Small intestine (tissue), 7 donors: ENCODE data around the gene OR10H3. TPM values are rescaled to one million over a fixed set of nuclear protein-coding genes. Genes with fewer than 3 reads are reported as not detected.
"Not testable (repeated sequence)": the region's sequence is repeated elsewhere in the genome, so short reads cannot be mapped to it uniquely, and the experiment has no call there.

ENCODE experiments used
- DNase-seq, 2 donors: peaks; one replicate each; pipeline versions ENCODE4 v3.0.0 to v3.0.0-alpha.2; 2013
- FAIRE-seq: peaks from 2 replicates; lab custom pipeline; 2012; peaks lifted over from hg19 to GRCh38; lab: Jason Lieb, UNC
- H3K27ac ChIP-seq, 3 donors: one replicate each; pipeline ENCODE4 v1.5.1; 2013; ENCODE audit warnings: low read length in 2 of 3, mild to moderate bottlenecking in 2 of 3, control low read depth in 1 of 3, inconsistent platforms in 1 of 3, low read depth in 1 of 3, moderate library complexity in 1 of 3
- H3K27me3 ChIP-seq, 3 donors: one replicate each; pipeline ENCODE4 v1.6.1; 2013; ENCODE audit warnings: low read length in 3 of 3, inconsistent platforms in 1 of 3; ENCODE audit not compliant: control insufficient read depth in 3 of 3, insufficient read depth in 3 of 3
- H3K36me3 ChIP-seq, 3 donors: one replicate each; pipeline ENCODE4 v1.6.1; 2013; ENCODE audit warnings: low read length in 3 of 3, inconsistent platforms in 1 of 3, low read depth in 1 of 3, mild to moderate bottlenecking in 1 of 3, moderate library complexity in 1 of 3; ENCODE audit not compliant: control insufficient read depth in 3 of 3, insufficient read depth in 2 of 3
- H3K4me1 ChIP-seq, 3 donors: one replicate each; pipeline ENCODE4 v1.6.1; 2013; ENCODE audit warnings: low read length in 2 of 3, inconsistent platforms in 1 of 3, low read depth in 1 of 3, mild to moderate bottlenecking in 1 of 3, moderate library complexity in 1 of 3; ENCODE audit not compliant: control insufficient read depth in 3 of 3, insufficient read depth in 2 of 3
- H3K4me3 ChIP-seq, 3 donors: one replicate each; pipeline ENCODE4 v1.5.1; 2013; ENCODE audit warnings: low read length in 3 of 3, control low read depth in 1 of 3, inconsistent platforms in 1 of 3, low read depth in 1 of 3, mild to moderate bottlenecking in 1 of 3, moderate library complexity in 1 of 3
- H3K9me3 ChIP-seq, 2 donors: one replicate each; pipeline ENCODE4 v1.6.1; 2013; ENCODE audit warnings: low read depth in 1 of 2, low read length in 1 of 2; ENCODE audit not compliant: control insufficient read depth in 2 of 2, insufficient read depth in 1 of 2
- WGBS, 3 donors: extraction: QIAGEN DNeasy Blood & Tissue Kit; methylation state at CpG; one replicate each; pipeline ENCODE4 v1.1.7; 2013; 5-methylcytosine and 5-hydroxymethylcytosine counted together
- polyA plus RNA-seq, 4 donors: library from polyadenylated mRNA; stranded (reverse) in 3 of 4; unstranded in 1 of 4; fragments of 200-250 nt in 3 of 4; fragments of 120-200 nt in 1 of 4; gene quantifications; one replicate each; pipeline versions ENCODE4 v1.2.1 to v1.2.3, GENCODE V29; 2013
- donor health status: healthy with polysubstance abuse.
- donor health status: control.
- donor health status: control.
- donor health status: Bipolar disorder and iron deficiency.
- donor health status: healthy.

Gene OR10H3
- polyA plus RNA-seq, 4 donors: not detected

DNA sequence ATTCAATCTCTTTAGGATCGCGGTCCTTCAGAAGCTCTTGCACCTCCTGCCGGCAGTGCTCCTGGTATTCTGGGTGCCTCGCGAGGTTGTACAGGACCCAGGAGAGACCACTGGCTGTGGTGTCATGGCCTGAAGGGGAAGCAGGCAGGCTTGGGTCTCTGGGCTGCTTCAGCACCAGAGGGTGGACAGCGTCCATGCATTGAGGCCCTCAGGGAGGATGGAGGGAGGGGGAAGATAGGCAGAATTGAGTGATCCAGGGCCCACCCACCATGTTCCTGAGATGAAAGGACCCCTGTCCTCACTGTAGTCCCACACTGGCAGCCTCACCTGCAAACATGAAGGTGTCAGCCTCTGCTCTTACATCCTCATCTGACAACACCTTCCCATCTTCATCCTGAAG is 31.8 kb downstream of the OR10H3 start:
- Histone ChIP-seq H3K4me1 (no peaks in the 10 kb centered on the region), H3K36me3 (no peaks in the 10 kb centered on the region), H3K27ac (no peak overlapping the region), H3K4me3 (no peak overlapping the region), H3K27me3 (no peaks in the 10 kb centered on the region), H3K9me3 (no peaks in the 10 kb centered on the region)
- 37 to 39% (median 39%) methylated on average over 6 of the region's 6 CpGs for WGBS, 3 donors
- DNase-seq: no peak
- no peak for FAIRE-seq

DNA sequence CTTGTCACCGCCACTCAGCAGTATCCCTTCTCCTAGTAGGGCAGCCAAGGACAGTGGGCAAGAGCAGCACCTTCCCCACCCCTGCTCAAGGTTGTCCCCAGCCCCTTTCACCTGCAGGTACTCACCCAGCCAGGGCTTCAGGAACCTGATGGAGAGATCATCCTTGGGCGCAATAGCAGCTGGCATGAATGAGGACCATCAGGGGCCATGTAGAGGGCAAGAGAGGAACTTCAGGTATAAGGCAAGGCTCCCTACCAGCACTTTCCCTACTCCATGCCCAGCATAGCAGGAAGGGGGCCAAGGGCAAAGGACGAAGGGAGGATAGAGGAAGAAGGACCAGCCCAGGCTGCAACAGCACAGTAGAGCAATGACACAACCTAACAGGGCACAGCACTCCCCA is 36.4 kb downstream of the OR10H3 start:
- not testable (repeated sequence) for H3K27me3 ChIP-seq, H3K27ac ChIP-seq, H3K36me3 ChIP-seq, H3K4me1 ChIP-seq, FAIRE-seq, DNase-seq, H3K9me3 ChIP-seq, H3K4me3 ChIP-seq
- WGBS, 3 donors: 78 to 86% (median 79%) methylated on average over 2 to 3 of the region's 3 CpGs

DNA sequence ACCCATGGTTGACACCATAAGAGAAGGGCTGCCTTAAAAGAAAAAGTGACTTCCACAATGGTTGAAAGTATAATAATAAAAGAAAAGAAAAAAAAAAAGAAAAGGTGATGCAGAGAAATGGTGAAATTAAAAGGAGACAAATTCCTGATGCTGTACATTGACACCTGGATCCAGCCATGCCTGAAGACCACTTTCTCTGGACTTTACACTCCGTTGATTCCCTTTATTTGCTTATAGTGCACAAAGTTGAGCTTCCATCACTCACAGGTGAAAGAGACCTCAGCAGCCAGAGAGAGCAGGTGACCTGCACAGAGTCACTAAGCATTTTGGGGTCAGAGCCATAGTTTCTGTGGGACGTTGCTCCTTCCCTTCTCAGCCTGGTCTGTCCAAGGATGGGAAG is 37.5 kb downstream of the OR10H3 start:
- FAIRE-seq: no peak
- H3K27me3 ChIP-seq: no peaks in the 10 kb centered on the region
- H3K9me3 ChIP-seq: no peaks in the 10 kb centered on the region
- no peaks in the 10 kb centered on the region for H3K36me3 ChIP-seq
- DNase-seq: no peak
- no peak overlapping the region for H3K27ac ChIP-seq
- H3K4me3 ChIP-seq: no peak overlapping the region
- H3K4me1 ChIP-seq: no peaks in the 10 kb centered on the region
- 47 to 67% (median 51%) methylated on average over 2 of the region's 2 CpGs for WGBS, 3 donors

DNA sequence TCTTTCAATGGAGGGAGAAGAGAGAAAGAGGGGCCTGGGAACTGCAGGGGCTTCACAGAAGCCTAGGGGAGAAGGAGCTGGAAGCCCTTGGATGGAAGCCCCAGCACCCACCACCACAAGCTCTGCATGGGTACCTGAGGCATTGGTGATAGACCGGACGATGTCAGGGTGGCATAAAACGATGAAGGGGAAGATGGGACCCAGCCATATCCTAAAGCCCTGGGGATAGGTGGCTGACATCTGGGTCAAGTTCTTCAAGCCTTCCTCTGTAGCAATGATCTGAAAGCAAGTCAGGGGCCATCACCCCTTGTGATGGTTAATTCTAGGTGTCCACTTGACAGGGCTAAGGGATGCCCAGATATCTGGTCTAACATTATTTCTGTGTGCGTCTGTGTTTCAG is 38.5 kb downstream of the OR10H3 start:
- Histone ChIP-seq H3K36me3 (no peaks in the 10 kb centered on the region), H3K4me1 (no peaks in the 10 kb centered on the region), H3K27ac (no peak overlapping the region), H3K27me3 (no peaks in the 10 kb centered on the region), H3K9me3 (no peaks in the 10 kb centered on the region), H3K4me3 (no peak overlapping the region)
- FAIRE-seq (no peak), DNase-seq (no peak)
- WGBS, 3 donors: 87 to 90% (median 88%) methylated on average over 4 of the region's 4 CpGs

DNA sequence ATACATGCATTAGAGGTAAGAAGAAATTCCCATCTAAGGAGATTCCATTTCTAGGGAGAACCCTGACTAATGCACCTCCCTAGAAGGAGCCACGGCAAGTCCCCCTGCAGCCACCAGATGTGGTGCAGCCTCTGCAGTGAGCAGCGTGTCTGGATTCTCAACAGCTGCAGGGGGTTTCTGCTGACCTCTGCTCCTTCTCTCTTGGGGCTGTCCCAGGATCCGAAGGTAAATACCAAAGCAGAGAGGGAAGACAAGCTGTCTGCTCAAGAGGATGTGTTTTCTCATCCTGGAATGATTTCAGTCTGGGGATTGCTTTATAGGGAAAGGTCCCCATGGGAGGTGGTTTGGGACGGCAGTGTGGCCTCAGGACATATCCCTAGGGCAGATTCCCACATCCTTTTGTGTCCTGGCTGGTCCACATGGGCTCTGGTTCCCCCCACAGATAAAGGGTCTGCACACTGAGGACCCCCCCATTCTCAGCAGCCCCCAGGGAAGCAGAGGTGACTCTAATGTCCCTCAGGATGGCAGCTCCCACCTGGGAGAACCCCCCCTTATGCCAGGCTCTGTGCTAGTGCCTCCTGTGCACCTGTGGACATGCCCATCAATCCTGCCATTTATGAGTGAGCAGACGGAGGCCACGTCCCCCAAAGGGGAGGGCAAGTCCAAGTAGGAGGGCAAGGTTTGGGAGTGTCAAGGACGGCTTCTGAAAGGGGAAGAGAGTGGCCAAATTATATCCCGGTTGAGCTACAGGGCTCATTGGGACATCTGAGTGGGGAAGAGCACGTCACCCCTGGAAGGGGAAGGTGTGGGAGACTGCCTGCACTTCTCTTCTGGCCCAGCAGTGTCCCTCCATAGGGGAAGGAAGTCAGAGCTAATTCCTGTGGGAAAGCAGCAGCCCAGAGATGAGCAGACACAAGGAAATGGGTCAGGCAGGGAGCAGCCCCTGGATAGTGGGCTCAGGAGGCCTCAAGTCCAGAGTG is 39.5 kb downstream of the OR10H3 start:
- Histone ChIP-seq H3K4me3 (peak overlapping the region in 1 of 3 donors; percentile 17), H3K27ac (no peak overlapping the region), H3K27me3 (no peaks in the 10 kb centered on the region), H3K9me3 (no peaks in the 10 kb centered on the region), H3K4me1 (peaks cover 0 to under 1% (median 0%) of the 10 kb centered on the region in 3 donors), H3K36me3 (no peaks in the 10 kb centered on the region)
- FAIRE-seq (no peak), DNase-seq (peak in 1 of 2 donors; percentile 68)
- 30 to 46% (median 35%) methylated on average over 9 of the region's 9 CpGs for WGBS, 3 donors

DNA sequence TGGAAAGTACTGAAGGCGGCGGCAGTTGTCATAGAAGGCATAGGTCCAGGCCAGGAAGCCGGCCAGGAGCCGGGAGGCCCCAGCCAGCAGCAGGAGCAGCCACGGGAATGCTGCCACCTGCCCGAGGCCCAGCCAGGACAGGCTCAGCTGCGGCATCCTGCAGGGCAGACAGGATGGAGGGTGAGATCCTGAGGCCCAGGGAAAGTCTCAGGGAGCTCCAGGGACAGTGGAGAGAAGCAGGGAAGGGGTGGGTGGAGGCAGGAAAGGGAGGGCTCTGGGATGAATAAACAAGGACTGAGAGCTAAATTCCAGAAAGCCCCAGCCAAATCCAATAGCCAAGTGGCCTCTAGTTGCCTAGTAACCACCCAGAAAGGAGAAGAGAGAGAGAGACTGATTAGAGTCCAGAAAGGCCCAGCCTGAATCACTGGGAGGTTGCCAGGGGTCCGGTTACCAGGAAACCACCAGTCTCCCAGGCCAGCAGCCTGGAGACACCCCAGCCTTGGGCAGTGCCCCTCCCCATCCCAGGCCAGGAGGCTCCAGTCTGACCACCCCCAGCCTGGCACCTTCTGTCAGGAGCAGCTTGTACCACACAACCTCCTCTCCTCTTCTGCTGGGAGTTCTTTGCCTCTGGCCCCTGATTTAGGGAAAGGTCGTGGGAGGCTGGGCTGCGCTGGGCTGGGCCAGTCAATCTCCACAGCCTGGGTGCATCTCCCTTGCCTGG is 42.1 kb downstream of the OR10H3 start:
- FAIRE-seq (no peak), DNase-seq (peak; percentile 29 to 35)
- Histone ChIP-seq H3K4me1 (peaks cover 0 to 4% (median 0%) of the 10 kb centered on the region in 3 donors), H3K27me3 (no peaks in the 10 kb centered on the region), H3K36me3 (no peaks in the 10 kb centered on the region), H3K27ac (peak overlapping the region in 2 of 3 donors; percentile 42 to 72), H3K9me3 (no peaks in the 10 kb centered on the region), H3K4me3 (no peak overlapping the region)
- 26 to 28% (median 26%) methylated on average over 9 to 10 of the region's 10 CpGs for WGBS, 3 donors

DNA sequence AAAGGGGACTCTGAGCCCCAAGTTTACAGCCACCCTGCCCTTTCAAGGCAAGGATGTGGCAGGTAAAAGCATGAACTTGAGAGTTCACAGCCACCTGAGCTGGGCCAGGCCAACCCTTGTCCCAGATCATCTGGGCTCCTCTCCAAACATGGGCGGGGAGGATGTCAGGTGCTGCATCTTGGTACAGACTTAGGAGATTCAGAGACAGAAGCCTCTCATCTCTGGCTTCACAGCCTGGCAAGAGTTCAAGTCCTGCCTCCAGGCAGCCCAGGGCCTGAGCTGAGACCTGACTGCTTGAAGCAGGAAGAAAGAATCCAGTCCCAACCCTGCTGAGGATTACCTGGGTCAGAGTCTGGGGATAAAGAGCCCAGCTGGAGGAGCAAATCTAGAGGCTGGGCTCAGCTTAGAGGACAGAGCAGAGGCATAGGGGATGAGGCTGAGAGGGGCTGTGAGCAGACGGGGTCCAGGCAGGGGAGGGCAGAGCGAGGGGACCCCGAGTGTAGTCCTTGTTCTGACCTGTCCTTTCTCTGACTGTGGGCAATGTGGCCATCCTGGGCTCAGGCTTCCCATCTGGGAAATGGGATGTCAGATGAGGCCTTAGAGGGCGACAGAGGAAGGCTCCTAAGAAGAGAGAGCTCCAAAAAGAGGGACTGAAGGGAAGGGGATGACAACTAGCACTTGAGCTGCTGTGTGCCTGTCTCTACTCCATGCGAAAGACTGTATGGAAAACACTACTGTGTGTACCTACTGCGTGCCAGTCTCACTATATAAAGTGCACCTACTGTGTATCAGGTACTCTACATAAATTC is 43.0 kb downstream of the OR10H3 start:
- FAIRE-seq (no peak), DNase-seq (peak in 1 of 2 donors; percentile 11)
- WGBS, 3 donors: 65 to 80% (median 69%) methylated on average over 7 of the region's 7 CpGs
- no peaks in the 10 kb centered on the region for H3K9me3 ChIP-seq
- no peaks in the 10 kb centered on the region for H3K36me3 ChIP-seq
- no peaks in the 10 kb centered on the region for H3K27me3 ChIP-seq
- peaks cover 0 to 4% (median 0%) of the 10 kb centered on the region in 3 donors for H3K4me1 ChIP-seq
- H3K27ac ChIP-seq: peak overlapping the region in 2 of 3 donors; percentile 8 to 72
- no peak overlapping the region for H3K4me3 ChIP-seq

DNA sequence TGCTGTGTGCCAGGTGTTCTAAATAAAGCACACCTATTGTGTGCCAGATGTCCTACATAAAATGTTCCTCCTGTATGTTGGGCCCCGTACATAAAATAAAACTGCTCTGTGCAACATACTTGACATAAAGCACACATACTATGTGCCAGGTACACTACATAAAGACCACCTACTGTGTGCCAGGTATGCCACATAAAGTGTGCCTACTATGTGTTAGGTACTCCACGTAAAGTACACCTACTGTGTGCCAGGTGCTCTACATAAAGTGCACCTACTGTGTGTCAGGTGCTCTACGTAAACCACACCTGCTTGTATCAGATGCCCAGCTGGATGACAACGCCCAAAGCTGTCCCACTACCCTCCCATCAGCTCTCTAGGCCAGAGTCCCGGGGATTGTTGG is 43.9 kb downstream of the OR10H3 start:
- H3K36me3 ChIP-seq: no peaks in the 10 kb centered on the region
- H3K4me3 ChIP-seq: no peak overlapping the region
- peaks cover 0 to 4% (median 0%) of the 10 kb centered on the region in 3 donors for H3K4me1 ChIP-seq
- 61 to 82% (median 74%) methylated on average over 5 of the region's 5 CpGs for WGBS, 3 donors
- H3K27me3 ChIP-seq: no peaks in the 10 kb centered on the region
- no peak overlapping the region for H3K27ac ChIP-seq
- FAIRE-seq (no peak), DNase-seq (no peak)
- no peaks in the 10 kb centered on the region for H3K9me3 ChIP-seq
